Measurements from ENCODE around the gene USP7.

- TF ChIP-seq EZH2 (optimal IDR thresholded peaks at IDR 0.05; ENCODE audit: low read depth, low read length) (no peak), EZH2phosphoT487 (IDR thresholded peaks at IDR 0.05; ENCODE audit: low read length) (no peak)
- TF ChIP-seq, protein P1, sequence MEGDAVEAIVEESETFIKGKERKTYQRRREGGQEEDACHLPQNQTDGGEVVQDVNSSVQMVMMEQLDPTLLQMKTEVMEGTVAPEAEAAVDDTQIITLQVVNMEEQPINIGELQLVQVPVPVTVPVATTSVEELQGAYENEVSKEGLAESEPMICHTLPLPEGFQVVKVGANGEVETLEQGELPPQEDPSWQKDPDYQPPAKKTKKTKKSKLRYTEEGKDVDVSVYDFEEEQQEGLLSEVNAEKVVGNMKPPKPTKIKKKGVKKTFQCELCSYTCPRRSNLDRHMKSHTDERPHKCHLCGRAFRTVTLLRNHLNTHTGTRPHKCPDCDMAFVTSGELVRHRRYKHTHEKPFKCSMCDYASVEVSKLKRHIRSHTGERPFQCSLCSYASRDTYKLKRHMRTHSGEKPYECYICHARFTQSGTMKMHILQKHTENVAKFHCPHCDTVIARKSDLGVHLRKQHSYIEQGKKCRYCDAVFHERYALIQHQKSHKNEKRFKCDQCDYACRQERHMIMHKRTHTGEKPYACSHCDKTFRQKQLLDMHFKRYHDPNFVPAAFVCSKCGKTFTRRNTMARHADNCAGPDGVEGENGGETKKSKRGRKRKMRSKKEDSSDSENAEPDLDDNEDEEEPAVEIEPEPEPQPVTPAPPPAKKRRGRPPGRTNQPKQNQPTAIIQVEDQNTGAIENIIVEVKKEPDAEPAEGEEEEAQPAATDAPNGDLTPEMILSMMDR (IDR thresholded peaks at IDR 0.05; ENCODE audit: low read length) = no peak
Measured at GRCh38 chr16:8867932-8868415, 95.7 kb downstream of the USP7 start.
